DOHH2 (cell line): ENCODE results near the gene PSRC1.

ENCODE experiments used
- EZH2phosphoT487 ChIP-seq: fragments of 200-600 bp; sonication (generic); IDR thresholded peaks from 2 replicates; pipeline ENCODE4 v1.6.1; 2017; ENCODE audit warnings: borderline replicate concordance, mild to moderate bottlenecking, antibody characterized with exemption, low read length, moderate library complexity, mixed read lengths
- TF ChIP-seq, protein P1 (sequence below): fragments of 200-600 bp; sonication (generic); IDR thresholded peaks from one replicate; pipeline ENCODE4 v1.5.1; 2014; ENCODE audit warnings: antibody characterized with exemption, mild to moderate bottlenecking, low read depth, low read length; ENCODE audit not compliant: poor library complexity, severe bottlenecking

DNA sequence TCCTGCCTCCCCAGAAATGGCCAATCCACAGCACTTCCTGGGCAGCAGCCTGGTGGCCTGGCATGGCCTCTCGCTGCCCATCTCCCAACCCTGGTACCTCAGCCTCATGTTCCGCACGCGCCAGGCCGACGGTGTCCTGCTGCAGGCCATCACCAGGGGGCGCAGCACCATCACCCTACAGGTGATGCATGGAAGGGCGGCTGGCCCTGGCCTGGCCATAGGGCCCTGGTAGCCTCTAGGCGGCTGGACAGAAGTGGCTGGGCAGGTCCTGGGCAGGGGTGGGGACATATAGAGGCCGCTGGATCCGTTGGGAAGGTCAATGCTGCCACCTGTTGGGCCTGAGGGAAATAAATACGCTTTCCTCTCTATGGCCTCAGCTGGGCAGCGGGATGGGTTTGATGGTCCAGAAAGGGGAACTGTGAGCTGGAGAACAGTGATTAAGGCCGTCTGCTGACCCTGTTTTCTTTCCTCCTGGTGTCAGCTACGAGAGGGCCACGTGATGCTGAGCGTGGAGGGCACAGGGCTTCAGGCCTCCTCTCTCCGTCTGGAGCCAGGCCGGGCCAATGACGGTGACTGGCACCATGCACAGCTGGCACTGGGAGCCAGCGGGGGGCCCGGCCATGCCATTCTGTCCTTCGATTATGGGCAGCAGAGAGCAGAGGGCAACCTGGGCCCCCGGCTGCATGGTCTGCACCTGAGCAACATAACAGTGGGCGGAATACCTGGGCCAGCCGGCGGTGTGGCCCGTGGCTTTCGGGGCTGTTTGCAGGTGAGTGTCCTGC, 19.2 kb downstream of the PSRC1 start:
- TF ChIP-seq, protein P1, sequence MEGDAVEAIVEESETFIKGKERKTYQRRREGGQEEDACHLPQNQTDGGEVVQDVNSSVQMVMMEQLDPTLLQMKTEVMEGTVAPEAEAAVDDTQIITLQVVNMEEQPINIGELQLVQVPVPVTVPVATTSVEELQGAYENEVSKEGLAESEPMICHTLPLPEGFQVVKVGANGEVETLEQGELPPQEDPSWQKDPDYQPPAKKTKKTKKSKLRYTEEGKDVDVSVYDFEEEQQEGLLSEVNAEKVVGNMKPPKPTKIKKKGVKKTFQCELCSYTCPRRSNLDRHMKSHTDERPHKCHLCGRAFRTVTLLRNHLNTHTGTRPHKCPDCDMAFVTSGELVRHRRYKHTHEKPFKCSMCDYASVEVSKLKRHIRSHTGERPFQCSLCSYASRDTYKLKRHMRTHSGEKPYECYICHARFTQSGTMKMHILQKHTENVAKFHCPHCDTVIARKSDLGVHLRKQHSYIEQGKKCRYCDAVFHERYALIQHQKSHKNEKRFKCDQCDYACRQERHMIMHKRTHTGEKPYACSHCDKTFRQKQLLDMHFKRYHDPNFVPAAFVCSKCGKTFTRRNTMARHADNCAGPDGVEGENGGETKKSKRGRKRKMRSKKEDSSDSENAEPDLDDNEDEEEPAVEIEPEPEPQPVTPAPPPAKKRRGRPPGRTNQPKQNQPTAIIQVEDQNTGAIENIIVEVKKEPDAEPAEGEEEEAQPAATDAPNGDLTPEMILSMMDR = peak; percentile 99
- no peak for TF ChIP-seq EZH2phosphoT487
